Uterus (tissue), 4 donors: ENCODE measurements around the gene ACVR1. TPM values are rescaled to one million over a fixed set of nuclear protein-coding genes. Genes with fewer than 3 reads are reported as not detected.

Experiments
- DNase-seq, 2 donors: peaks; one replicate each; pipeline ENCODE4 v3.0.0-alpha.2; 2019 to 2020
- H3K27ac ChIP-seq, 2 donors: fragments of 200-600 bp; sonication (generic); 1 replicate in 1 of 2; 2 replicates in 1 of 2; pipeline ENCODE4 v1.5.1; 2016 to 2018
- H3K27me3 ChIP-seq, 2 donors: fragments of 200-600 bp; sonication (generic); one replicate each; pipeline ENCODE4 v1.5.1; 2018 to 2019; ENCODE audit warnings: control low read depth in 1 of 2
- H3K36me3 ChIP-seq, 2 donors: fragments of 200-600 bp; sonication (generic); one replicate each; pipeline ENCODE4 v1.5.1; 2019; ENCODE audit warnings: control low read depth in 1 of 2
- H3K4me1 ChIP-seq, 2 donors: fragments of 200-600 bp; sonication (generic); one replicate each; pipeline ENCODE4 v1.5.1; 2018 to 2019; ENCODE audit warnings: control low read depth in 1 of 2
- H3K4me3 ChIP-seq, 2 donors: fragments of 200-600 bp; sonication (generic); 1 replicate in 1 of 2; 2 replicates in 1 of 2; pipeline ENCODE4 v1.5.1; 2018 to 2019; ENCODE audit warnings: mild to moderate bottlenecking in 1 of 2
- H3K9me3 ChIP-seq, 2 donors: fragments of 200-600 bp; sonication (generic); one replicate each; pipeline ENCODE4 v1.5.1; 2019; ENCODE audit warnings: control low read depth in 1 of 2
- CTCF ChIP-seq, 4 experiments: fragments of 200-600 bp in 2 of 4; fragments of 450-650 bp in 2 of 4; sonication (generic) in 2 of 4; IDR thresholded peaks; one replicate each; pipeline ENCODE4 v1.5.1; 2016 to 2019; ENCODE audit warnings: antibody characterized with exemption in 4 of 4, mild to moderate bottlenecking in 2 of 4, moderate library complexity in 1 of 4
- POLR2A ChIP-seq, 2 donors: fragments of 450-650 bp; IDR thresholded peaks; one replicate each; pipeline ENCODE4 v1.6.1; 2016; ENCODE audit warnings: antibody characterized with exemption in 2 of 2, mild to moderate bottlenecking in 1 of 2, moderate library complexity in 1 of 2
- intact Hi-C: fragments of 100-400 bp; cut with DNase I; formaldehyde crosslinking; loops from one replicate; pipeline ENCODE4 v1.15.1; 2023; ENCODE audit warnings: low total_unique reads
- total RNA-seq, 4 donors: library from RNA; depleted of rRNA in 3 of 4; stranded (reverse); fragments of >200 nt in 3 of 4; gene quantifications; one replicate each; pipeline versions ENCODE4 v1.1.0 to v1.2.4, GENCODE V29; 2014 to 2023
- donor health status: DM: yes; HTN: yes; CAD: no.

ACVR1 gene
- total RNA-seq, 4 donors from 2014 or later, result 30.3 to 398 (median 46.7) TPM

DNA sequence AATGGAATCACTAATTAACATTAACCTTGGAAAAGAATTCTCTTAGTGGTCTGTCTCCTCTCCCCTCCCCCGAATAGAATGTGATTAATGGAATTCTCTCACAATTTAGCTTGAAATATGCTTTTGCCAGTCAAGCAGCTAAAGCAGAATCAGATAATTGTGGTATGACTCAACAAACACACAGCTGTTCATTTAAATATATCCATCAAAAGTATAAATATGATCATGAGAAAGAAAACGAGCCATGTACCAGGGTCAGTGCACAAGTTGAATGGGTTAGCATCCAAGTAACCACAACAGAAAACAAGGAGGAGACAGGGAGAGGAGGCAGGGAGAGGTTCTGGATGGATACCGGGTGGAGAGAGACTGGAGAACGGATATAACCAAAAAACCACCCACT lies 66.9 kb downstream of the ACVR1 start:
- H3K9me3 ChIP-seq, result no peaks in the 10 kb centered on the region
- H3K4me3 ChIP-seq, result no peak overlapping the region
- H3K4me1 ChIP-seq, result no peaks in the 10 kb centered on the region
- no peaks in the 10 kb centered on the region for H3K36me3 ChIP-seq
- no peak for TF ChIP-seq POLR2A (IDR thresholded peaks at IDR 0.05)
- no peaks in the 10 kb centered on the region for H3K27me3 ChIP-seq
- intact Hi-C loops, result no loop called here
- no peak for DNase-seq
- no peak overlapping the region for H3K27ac ChIP-seq

GRCh38 chr2:157808421-157808820 lies 67.7 kb downstream of the ACVR1 start:
- Histone ChIP-seq H3K4me1 (no peaks in the 10 kb centered on the region), H3K4me3 (no peak overlapping the region), H3K36me3 (no peaks in the 10 kb centered on the region), H3K27me3 (no peaks in the 10 kb centered on the region), H3K27ac (no peak overlapping the region), H3K9me3 (no peaks in the 10 kb centered on the region)
- no peak for DNase-seq
- intact Hi-C loops, result no loop called here
- TF ChIP-seq CTCF (IDR thresholded peaks at IDR 0.05) (no peak), POLR2A (IDR thresholded peaks at IDR 0.05) (no peak)

- no peaks in the 10 kb centered on the region for H3K9me3 ChIP-seq
- no peaks in the 10 kb centered on the region for H3K4me1 ChIP-seq
- H3K4me3 ChIP-seq, result no peak overlapping the region
- intact Hi-C loops, result no loop called here
- no peaks in the 10 kb centered on the region for H3K36me3 ChIP-seq
- DNase-seq, result no peak
- no peaks in the 10 kb centered on the region for H3K27me3 ChIP-seq
- no peak overlapping the region for H3K27ac ChIP-seq
- TF ChIP-seq POLR2A (IDR thresholded peaks at IDR 0.05) (no peak), CTCF (IDR thresholded peaks at IDR 0.05) (no peak)
Observed at GRCh38 chr2:157806426-157807077, 69.6 kb downstream of the ACVR1 start.

- H3K27me3 ChIP-seq, result no peaks in the 10 kb centered on the region
- H3K4me3 ChIP-seq, result no peak overlapping the region
- TF ChIP-seq CTCF (IDR thresholded peaks at IDR 0.05) (no peak), POLR2A (IDR thresholded peaks at IDR 0.05) (no peak)
- H3K27ac ChIP-seq, result no peak overlapping the region
- no peaks in the 10 kb centered on the region for H3K4me1 ChIP-seq
- no peaks in the 10 kb centered on the region for H3K36me3 ChIP-seq
- no peak for DNase-seq
- intact Hi-C loops, result no loop called here
- no peaks in the 10 kb centered on the region for H3K9me3 ChIP-seq
Observed at GRCh38 chr2:157805519-157805918, 70.6 kb downstream of the ACVR1 start.

DNA sequence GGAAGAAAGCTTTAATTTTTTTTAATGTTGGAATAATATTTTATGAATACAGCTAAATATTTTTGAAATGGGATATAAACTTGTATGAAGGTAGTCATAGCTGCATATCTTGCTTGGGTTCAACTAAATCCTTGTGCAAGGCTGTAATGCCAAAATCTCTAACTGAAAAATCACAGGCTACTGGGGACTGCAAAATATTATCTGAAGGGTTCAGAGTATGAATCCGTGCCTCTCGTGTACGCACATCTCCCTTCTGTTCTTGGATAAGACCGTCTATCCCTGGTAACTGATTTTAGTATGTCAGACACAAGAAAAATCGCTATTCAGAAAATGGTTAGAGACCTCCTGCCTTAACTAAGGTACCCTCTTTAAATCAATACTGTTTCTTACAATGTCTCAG lies 71.8 kb downstream of the ACVR1 start:
- no peaks in the 10 kb centered on the region for H3K9me3 ChIP-seq
- no peak overlapping the region for H3K4me3 ChIP-seq
- DNase-seq, result no peak
- H3K27me3 ChIP-seq, result no peaks in the 10 kb centered on the region
- no peaks in the 10 kb centered on the region for H3K36me3 ChIP-seq
- intact Hi-C loops, result no loop called here
- H3K27ac ChIP-seq, result no peak overlapping the region
- no peak for TF ChIP-seq CTCF (IDR thresholded peaks at IDR 0.05)
- no peak for TF ChIP-seq POLR2A (IDR thresholded peaks at IDR 0.05)
- no peaks in the 10 kb centered on the region for H3K4me1 ChIP-seq

- intact Hi-C loops, result no loop called here
Observed at GRCh38 chr2:157803952-157804351, 72.2 kb downstream of the ACVR1 start.

More at GRCh38 chr2:157803952-157804351, 72.2 kb downstream of the ACVR1 start:
- no peak for DNase-seq
- H3K27ac ChIP-seq, result no peak overlapping the region
- no peaks in the 10 kb centered on the region for H3K27me3 ChIP-seq
- H3K4me3 ChIP-seq, result no peak overlapping the region
- no peak for TF ChIP-seq CTCF (IDR thresholded peaks at IDR 0.05)
- TF ChIP-seq POLR2A (IDR thresholded peaks at IDR 0.05), result no peak
- no peaks in the 10 kb centered on the region for H3K9me3 ChIP-seq
- H3K36me3 ChIP-seq, result no peaks in the 10 kb centered on the region
- H3K4me1 ChIP-seq, result no peaks in the 10 kb centered on the region
